Upper lobe of right lung (tissue), 1 donor: ENCODE results near the gene CHTF8. TPM values are rescaled to one million over a fixed set of nuclear protein-coding genes. Genes with fewer than 3 reads are reported as not detected.
A peak's percentile ranks its signal among the peaks of the same experiment; 100 is the strongest.

ENCODE experiments used
- ATAC-seq: fragments of 200-7000 bp; cut with Tn5 transposase; one replicate; pipeline ENCODE4 v1.9.1; 2020; ENCODE audit warnings: mild to moderate bottlenecking, moderate library complexity
- DNase-seq: peaks from one replicate; pipeline ENCODE4 v3.0.0-alpha.2; 2020
- H3K27ac ChIP-seq: fragments of 200-600 bp; one replicate; pipeline ENCODE4 v1.8.0; 2022
- H3K27me3 ChIP-seq: fragments of 200-600 bp; one replicate; pipeline ENCODE4 v1.8.0; 2022; ENCODE audit warnings: mild to moderate bottlenecking
- H3K36me3 ChIP-seq: fragments of 200-600 bp; one replicate; pipeline ENCODE4 v1.8.0; 2022
- H3K4me1 ChIP-seq: fragments of 200-600 bp; one replicate; pipeline ENCODE4 v1.8.0; 2022
- H3K4me3 ChIP-seq: fragments of 200-600 bp; one replicate; pipeline ENCODE4 v1.8.0; 2022; ENCODE audit warnings: mild to moderate bottlenecking
- H3K9me3 ChIP-seq: fragments of 200-600 bp; one replicate; pipeline ENCODE4 v1.8.0; 2022
- CTCF ChIP-seq: fragments of 200-600 bp; IDR thresholded peaks from one replicate; pipeline ENCODE4 v1.8.0; 2022; ENCODE audit warnings: antibody characterized with exemption
- intact Hi-C: fragments of 100-400 bp; cut with DNase I; formaldehyde crosslinking; loops from one replicate; pipeline ENCODE4 v1.11.0; 2022
- total RNA-seq: library from RNA; stranded (reverse); fragmentation: NEBNext Ultra II Directional; extraction: Animal tissue kit (Norgen Biotek cat#: 25700); gene quantifications from one replicate; pipeline ENCODE4 v1.2.1, GENCODE V29; 2021
- donor health status: DM: no; HTN: yes; CAD: no; lungs with severe emphysema.

Gene CHTF8
- total RNA-seq, 1 donor from 2014 or later, result 97.3 TPM

GRCh38 chr16:69116906-69117305 lies 15.5 kb downstream of the CHTF8 start:
- H3K27ac ChIP-seq, result no peak overlapping the region

GRCh38 chr16:69116256-69116875 lies 16.0 kb downstream of the CHTF8 start:
- no peak for TF ChIP-seq CTCF
- Histone ChIP-seq H3K4me1 (peaks cover 9% of the 10 kb centered on the region), H3K27me3 (no peaks in the 10 kb centered on the region), H3K36me3 (peaks cover 72% of the 10 kb centered on the region), H3K27ac (no peak overlapping the region), H3K4me3 (no peak overlapping the region), H3K9me3 (no peaks in the 10 kb centered on the region)
- ATAC-seq (no peak), DNase-seq (peak; percentile 16)
- intact Hi-C loops, result loop anchor here (10.0 kb wide), 2 partner anchors 212 to 592 kb away; no protein-coding TSS in a partner anchor

More at GRCh38 chr16:69116906-69117305, 15.5 kb downstream of the CHTF8 start:
- peaks cover 9% of the 10 kb centered on the region for H3K4me1 ChIP-seq
- H3K27me3 ChIP-seq, result no peaks in the 10 kb centered on the region
- no peaks in the 10 kb centered on the region for H3K9me3 ChIP-seq
- intact Hi-C loops, result loop anchor here (10.0 kb wide), 2 partner anchors 212 to 592 kb away; no protein-coding TSS in a partner anchor
- no peak for TF ChIP-seq CTCF
- ATAC-seq (no peak), DNase-seq (peak; percentile 21)
- H3K36me3 ChIP-seq, result peaks cover 68% of the 10 kb centered on the region
- H3K4me3 ChIP-seq, result no peak overlapping the region

- Histone ChIP-seq H3K36me3 (peaks cover 69% of the 10 kb centered on the region), H3K4me1 (peaks cover 9% of the 10 kb centered on the region), H3K27ac (no peak overlapping the region), H3K27me3 (no peaks in the 10 kb centered on the region), H3K4me3 (no peak overlapping the region), H3K9me3 (no peaks in the 10 kb centered on the region)
- DNase-seq, result no peak
- no peak for ATAC-seq
- TF ChIP-seq CTCF, result no peak
- intact Hi-C loops, result loop anchor here (10.0 kb wide), 2 partner anchors 211 to 591 kb away; no protein-coding TSS in a partner anchor
Measured at GRCh38 chr16:69115837-69116236, 16.6 kb downstream of the CHTF8 start.

- DNase-seq, result peak; percentile 9
Measured at GRCh38 chr16:69115361-69115760, 17.0 kb downstream of the CHTF8 start.

GRCh38 chr16:69114976-69115355 lies 17.4 kb downstream of the CHTF8 start:
- ATAC-seq (no peak), DNase-seq (peak; percentile 30)
- H3K27ac ChIP-seq, result no peak overlapping the region
- H3K4me3 ChIP-seq, result no peak overlapping the region
- peaks cover 68% of the 10 kb centered on the region for H3K36me3 ChIP-seq
- H3K27me3 ChIP-seq, result no peaks in the 10 kb centered on the region
- no peak for TF ChIP-seq CTCF
- intact Hi-C loops, result loop anchor here (10.0 kb wide), 2 partner anchors 210 to 590 kb away; no protein-coding TSS in a partner anchor
- H3K4me1 ChIP-seq, result peaks cover 9% of the 10 kb centered on the region
- H3K9me3 ChIP-seq, result no peaks in the 10 kb centered on the region

More at GRCh38 chr16:69115361-69115760, 17.0 kb downstream of the CHTF8 start:
- no peak for TF ChIP-seq CTCF
- intact Hi-C loops, result loop anchor here (10.0 kb wide), 2 partner anchors 211 to 591 kb away; no protein-coding TSS in a partner anchor
- H3K36me3 ChIP-seq, result peaks cover 69% of the 10 kb centered on the region
- H3K4me3 ChIP-seq, result no peak overlapping the region
- peaks cover 9% of the 10 kb centered on the region for H3K4me1 ChIP-seq
- no peaks in the 10 kb centered on the region for H3K27me3 ChIP-seq
- no peak overlapping the region for H3K27ac ChIP-seq
- no peaks in the 10 kb centered on the region for H3K9me3 ChIP-seq
- no peak for ATAC-seq
